ENCODE results near the gene GTPBP6. TPM values are rescaled to one million over a fixed set of nuclear protein-coding genes. Genes with fewer than 3 reads are reported as not detected.
A peak's percentile ranks its signal among the peaks of the same experiment; 100 is the strongest.
"Not testable (repeated sequence)": the region's sequence is repeated elsewhere in the genome, so short reads cannot be mapped to it uniquely, and the experiment has no call there.

Gene GTPBP6
- polyA plus RNA-seq, 3 donors from 2014 or later, result 37.2 to 44.1 (median 41.4) TPM

DNA sequence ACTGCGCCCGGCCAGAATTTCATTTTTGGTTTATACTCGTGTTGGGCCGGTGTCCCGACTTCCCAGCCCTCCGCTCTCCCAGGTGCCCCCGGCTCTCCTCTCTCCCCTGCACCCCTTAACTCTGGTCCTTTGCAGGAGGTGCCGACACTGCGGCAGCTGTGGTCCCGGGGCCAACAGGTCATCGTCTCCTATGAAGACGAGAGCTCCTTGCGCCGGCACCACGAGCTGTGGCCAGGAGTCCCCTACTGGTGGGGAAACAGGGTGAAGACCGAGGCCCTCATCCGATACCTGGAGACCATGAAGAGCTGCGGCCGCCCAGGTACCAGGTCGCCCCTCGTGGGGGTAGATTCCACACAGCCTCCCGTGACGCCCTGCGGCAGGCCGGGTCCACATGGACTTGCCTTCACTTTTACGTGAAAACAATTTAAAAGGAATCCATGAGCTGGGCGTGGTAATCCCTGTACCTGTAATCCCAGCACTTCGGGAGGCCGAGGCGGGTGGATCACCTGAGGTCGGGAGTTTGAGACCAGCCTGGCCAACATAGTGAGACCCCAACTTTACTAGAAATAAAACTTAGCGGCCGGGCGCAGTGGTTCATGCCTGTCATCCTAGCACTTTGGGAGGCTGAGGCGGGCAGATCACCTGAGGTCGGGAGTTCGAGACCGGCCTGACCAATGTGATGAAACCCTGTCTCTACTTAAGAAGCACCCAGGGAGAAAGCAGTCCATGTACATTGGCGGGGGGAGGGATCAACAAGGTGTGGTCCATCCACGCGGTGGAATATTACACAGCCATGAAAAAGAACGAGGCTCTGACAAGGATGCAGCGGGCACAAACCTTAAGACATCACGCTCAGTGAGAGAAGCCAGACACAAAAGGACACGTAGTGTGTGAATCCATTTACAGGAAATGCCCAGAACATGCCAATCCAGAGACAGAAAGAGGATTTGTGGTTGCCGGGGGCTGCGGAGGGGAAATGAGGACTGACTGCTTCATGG is 25.4 kb downstream of the GTPBP6 start:
- H3K4me3 Mint-ChIP-seq, result no peak overlapping the region
- no peaks in the 10 kb centered on the region for H3K4me1 Mint-ChIP-seq
- H3K9me3 Mint-ChIP-seq, result no peaks in the 10 kb centered on the region
- DNase-seq, result no peak
- no peak overlapping the region for H3K27ac Mint-ChIP-seq
- peaks cover 0 to 1% (median 0%) of the 10 kb centered on the region in 3 donors for H3K27me3 Mint-ChIP-seq (ENCODE audit: low read depth in 3 of 3)
- H3K36me3 Mint-ChIP-seq, result peaks cover 0 to 23% (median 7%) of the 10 kb centered on the region in 3 donors

DNA sequence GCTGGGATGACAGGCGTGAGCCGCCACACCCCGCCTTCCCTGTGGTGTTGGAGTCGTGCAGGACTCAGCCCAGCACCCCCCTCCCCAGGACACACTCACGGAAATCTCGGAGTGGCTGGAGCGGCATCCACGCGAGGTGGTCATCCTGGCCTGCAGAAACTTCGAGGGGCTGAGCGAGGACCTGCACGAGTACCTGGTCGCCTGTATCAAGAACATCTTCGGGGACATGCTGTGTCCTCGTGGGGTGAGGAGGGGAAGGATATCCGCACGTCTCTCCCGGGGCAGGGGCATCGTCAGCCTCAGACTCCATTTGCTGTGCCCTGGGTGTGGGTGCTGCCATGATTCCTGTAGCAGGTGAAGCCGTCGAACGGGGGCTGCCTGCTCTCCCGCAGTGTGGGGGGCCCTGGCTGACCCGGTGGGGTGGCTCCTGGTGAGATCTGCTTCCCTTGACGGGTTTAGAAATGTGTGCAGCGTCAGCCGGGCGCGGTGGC is 27.1 kb downstream of the GTPBP6 start:
- Mint-ChIP-seq H3K36me3 (peaks cover 0 to 19% (median 7%) of the 10 kb centered on the region in 3 donors), H3K4me3 (no peak overlapping the region), H3K9me3 (no peaks in the 10 kb centered on the region), H3K4me1 (peaks cover 0 to 4% of the 10 kb centered on the region in 2 donors), H3K27me3 (ENCODE audit: low read depth in 3 of 3) (peaks cover 0 to 2% (median 1%) of the 10 kb centered on the region in 3 donors), H3K27ac (no peak overlapping the region)
- no peak for DNase-seq

GRCh38 chrX:290476-291166 is 28.0 kb downstream of the GTPBP6 start:
- Mint-ChIP-seq H3K27me3 (ENCODE audit: low read depth in 3 of 3) (peaks cover 0 to 2% (median 1%) of the 10 kb centered on the region in 3 donors), H3K27ac (no peak overlapping the region), H3K36me3 (peaks cover 0 to 14% (median 7%) of the 10 kb centered on the region in 3 donors), H3K9me3 (no peaks in the 10 kb centered on the region), H3K4me1 (peaks cover 0 to 8% of the 10 kb centered on the region in 2 donors), H3K4me3 (no peak overlapping the region)
- DNase-seq, result no peak

DNA sequence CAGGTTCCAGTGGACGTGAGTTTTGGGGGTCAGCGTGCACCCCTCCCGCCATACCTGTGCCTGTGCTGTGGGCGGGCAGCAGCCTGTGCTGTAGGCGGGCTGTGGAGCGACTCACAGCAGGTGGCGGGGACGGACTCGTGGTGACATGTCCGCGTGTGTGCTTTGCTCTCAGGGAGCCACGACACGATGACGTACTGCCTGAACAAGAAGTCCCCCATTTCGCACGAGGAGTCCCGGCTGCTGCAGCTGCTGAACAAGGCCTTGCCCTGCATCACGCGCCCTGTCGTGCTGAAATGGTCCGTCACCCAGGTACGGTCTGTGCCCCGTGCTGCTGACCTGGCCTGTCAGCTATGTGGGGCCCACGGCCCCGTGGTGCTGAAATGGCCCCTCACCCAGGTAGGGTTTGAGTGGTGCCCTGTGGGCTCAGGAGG is 30.0 kb downstream of the GTPBP6 start:
- no peak for DNase-seq
- H3K27me3 Mint-ChIP-seq (ENCODE audit: low read depth in 3 of 3), result peaks cover 1 to 2% (median 2%) of the 10 kb centered on the region in 3 donors
- no peak overlapping the region for H3K4me3 Mint-ChIP-seq
- no peak overlapping the region for H3K27ac Mint-ChIP-seq
- peaks cover 9 to 20% of the 10 kb centered on the region in 2 donors for H3K4me1 Mint-ChIP-seq
- peaks cover 0 to 14% (median 4%) of the 10 kb centered on the region in 3 donors for H3K36me3 Mint-ChIP-seq
- no peaks in the 10 kb centered on the region for H3K9me3 Mint-ChIP-seq

DNA sequence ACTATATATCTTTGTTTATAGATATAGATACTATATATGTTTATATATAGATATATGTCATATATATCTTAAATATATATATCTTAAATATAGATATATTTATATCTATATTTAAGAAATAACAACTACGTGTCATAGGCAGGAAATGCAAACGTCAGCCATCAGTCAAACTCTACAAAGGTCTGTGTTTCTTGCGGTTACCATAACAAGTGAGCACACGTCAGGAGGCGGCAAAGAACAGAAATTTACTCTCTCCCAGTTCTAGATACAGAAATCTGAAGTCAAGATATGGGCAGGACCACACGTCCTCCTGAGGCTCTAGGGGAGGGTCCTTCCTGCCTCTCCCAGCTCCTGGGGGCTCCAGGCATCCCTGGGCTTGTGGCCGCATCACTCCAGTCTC is 30.9 kb downstream of the GTPBP6 start:
- Mint-ChIP-seq H3K9me3 (no peaks in the 10 kb centered on the region), H3K4me1 (peaks cover 9 to 24% of the 10 kb centered on the region in 2 donors), H3K4me3 (no peak overlapping the region), H3K27ac (no peak overlapping the region), H3K27me3 (ENCODE audit: low read depth in 3 of 3) (peaks cover 0 to 2% (median 2%) of the 10 kb centered on the region in 3 donors), H3K36me3 (peaks cover 0 to 9% (median 0%) of the 10 kb centered on the region in 3 donors)
- DNase-seq, result no peak

DNA sequence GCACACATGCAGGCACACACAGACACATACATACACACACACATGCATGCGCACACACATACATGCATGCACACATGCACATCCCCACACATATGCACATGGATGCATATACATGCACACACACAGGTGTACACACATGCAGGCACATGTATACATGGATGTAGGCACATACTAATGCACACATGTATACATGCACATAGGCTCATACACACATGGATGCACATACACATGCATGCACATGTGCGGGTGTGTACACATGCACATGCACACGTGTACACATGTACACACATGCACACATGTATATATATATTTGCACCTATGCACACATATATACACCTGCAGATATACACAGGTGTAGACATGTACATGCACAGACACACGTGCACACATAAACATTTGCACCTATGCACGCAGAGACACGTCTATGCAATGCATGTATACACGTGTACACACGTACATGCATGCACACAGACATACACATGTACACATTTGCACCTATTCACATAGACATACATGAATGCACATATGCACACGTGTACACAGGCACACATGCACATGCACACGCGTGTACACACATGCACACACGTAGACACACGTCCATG is 33.4 kb downstream of the GTPBP6 start:
- Mint-ChIP-seq H3K4me3 (peak overlapping the region in 3 of 5 donors; percentile 35 to 93 (median 38)), H3K36me3 (peaks cover 0 to 3% (median 0%) of the 10 kb centered on the region in 3 donors), H3K27ac (peak overlapping the region in 2 of 6 donors; percentile 61 to 79), H3K4me1 (peaks cover 16 to 31% of the 10 kb centered on the region in 2 donors), H3K9me3 (no peaks in the 10 kb centered on the region), H3K27me3 (ENCODE audit: low read depth in 3 of 3) (peaks cover 0 to 2% (median 2%) of the 10 kb centered on the region in 3 donors)
- DNase-seq, result no peak

DNA sequence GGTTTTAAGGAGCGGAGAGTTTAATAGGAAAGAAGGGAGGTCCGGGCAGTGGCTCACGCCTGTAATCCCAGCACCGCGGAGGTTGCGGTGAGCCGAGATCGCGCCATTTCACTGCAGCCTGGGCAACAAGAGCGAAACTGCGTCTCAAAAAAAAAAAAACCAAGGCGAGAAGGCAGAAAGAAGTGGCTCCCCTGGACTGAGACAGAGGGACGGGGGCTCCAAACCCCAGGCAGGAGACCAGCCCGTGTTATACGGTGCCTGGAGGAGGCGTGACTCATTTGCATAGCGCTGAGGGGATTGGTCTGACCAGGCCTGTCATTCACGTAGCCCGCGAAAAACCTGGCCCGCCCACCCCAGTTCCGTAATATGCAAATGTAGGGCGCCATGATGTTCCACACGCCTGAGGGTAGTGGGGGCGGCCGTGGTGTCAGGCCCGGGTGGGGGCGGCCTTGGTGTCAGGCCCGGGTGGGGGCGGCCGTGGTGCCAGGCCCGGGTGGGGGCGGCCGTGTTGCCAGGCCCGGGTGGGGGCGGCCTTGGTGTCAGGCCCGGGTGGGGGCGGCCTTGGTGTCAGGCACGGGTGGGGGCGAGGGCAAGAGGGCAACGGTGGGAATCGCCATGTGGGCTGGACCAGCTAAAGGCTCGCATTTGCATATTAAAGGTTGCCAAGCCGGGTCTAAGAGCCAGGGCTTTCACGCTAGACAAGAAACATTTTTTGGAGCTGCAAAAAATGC is 35.3 kb downstream of the GTPBP6 start:
- DNase-seq, result peak; percentile 84 to 86 (median 84)
- H3K4me1 Mint-ChIP-seq, result peaks cover 29 to 45% of the 10 kb centered on the region in 2 donors
- peak overlapping the region; percentile 74 to 95 (median 88) for H3K27ac Mint-ChIP-seq
- H3K27me3 Mint-ChIP-seq (ENCODE audit: low read depth in 3 of 3), result peaks cover 5% of the 10 kb centered on the region in 3 donors
- H3K9me3 Mint-ChIP-seq, result no peaks in the 10 kb centered on the region
- H3K36me3 Mint-ChIP-seq, result peaks cover 0 to 3% (median 0%) of the 10 kb centered on the region in 3 donors
- H3K4me3 Mint-ChIP-seq, result peak overlapping the region; percentile 92 to 97 (median 94)

DNA sequence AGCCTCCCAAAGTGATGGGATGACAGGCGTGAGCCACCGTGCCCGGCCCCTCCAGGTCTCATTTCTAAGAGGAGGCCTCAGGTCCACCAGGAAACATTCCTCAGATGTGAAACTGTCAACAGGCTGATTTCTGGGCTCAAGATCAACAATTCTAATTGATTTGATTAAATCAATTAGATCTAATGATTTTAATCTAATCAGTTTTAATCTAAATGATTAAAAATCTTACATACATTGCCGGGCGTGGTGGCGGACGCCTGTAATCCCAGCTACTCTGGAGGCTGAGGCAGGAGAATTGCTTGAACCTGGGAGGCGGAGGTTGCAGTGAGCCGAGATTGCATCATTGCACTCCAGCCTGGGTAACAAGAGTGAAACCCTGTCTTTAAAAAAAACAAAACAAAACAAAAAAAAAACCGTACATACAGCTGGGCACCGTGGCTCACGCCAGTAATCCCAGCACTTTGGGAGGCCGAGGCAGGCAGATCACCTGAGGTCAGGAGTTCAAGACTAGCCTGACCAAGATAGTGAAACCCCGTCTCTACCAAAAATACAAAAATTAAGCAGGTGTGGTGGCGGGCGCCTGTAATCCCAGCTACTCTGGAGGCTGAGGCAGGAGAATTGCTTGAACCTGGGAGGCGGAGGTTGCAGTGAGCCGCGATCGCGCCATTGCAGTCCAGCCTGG is 36.5 kb downstream of the GTPBP6 start:
- H3K27ac Mint-ChIP-seq; DNase-seq; H3K36me3 Mint-ChIP-seq; H3K9me3 Mint-ChIP-seq; H3K27me3 Mint-ChIP-seq (ENCODE audit: low read depth in 3 of 3): not testable (repeated sequence)
- Mint-ChIP-seq H3K4me1 (peaks cover 32 to 45% of the 10 kb centered on the region in 2 donors), H3K4me3 (peak overlapping the region in 3 of 5 donors; percentile 20 to 58 (median 42))

DNA sequence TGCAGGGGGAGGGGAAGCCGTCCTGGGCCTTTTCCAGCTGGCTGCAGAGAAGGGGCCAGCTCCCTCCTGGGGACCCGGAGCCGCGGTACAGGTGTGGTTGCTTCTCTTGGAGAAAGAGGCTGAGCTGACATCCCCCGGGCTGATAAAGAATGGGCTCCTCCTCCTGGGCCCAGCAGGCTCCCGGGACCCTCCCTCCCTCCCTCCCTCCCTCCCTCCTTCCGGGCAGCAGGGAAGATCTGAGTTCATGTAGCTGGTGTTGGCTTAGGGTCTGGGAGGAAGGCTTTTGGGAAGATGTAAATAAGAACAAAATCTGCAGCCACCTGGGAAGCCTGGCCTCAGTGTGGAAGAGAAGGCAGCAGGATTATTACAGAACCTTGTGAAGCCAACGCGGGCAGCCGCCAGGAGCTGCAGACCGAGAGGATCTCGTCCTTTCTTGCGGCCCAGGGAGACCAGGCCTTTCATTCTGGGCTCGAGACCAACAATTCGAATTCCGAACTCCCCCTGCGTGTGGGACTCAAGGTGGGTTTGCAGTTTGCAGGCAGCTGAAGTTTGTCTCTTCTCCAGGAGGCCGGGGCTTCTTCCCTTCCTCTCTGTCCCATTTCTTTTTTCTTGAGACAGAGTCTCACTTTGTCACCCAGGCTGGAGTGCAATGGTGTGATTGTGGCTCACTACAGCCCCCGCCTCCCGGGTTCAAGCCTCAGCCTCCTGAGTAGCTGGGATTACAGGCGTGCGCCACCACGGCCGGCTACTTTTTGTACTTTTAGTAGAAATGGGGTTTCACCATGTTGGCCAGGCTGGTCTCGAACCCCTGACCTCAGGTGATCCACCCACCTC is 37.2 kb downstream of the GTPBP6 start, which contains the start of gene PLCXD1:
Gene PLCXD1 (plus strand): TSS at position 216 of the 834 bp plus-strand sequence. CDS start 2,807 bp downstream, outside the sequence.
- peaks cover 3 to 10% (median 5%) of the 10 kb centered on the region in 3 donors for H3K27me3 Mint-ChIP-seq (ENCODE audit: low read depth in 3 of 3)
- no peak for DNase-seq
- H3K4me1 Mint-ChIP-seq, result peaks cover 35 to 40% of the 10 kb centered on the region in 2 donors
- peaks cover 0 to 3% (median 0%) of the 10 kb centered on the region in 3 donors for H3K36me3 Mint-ChIP-seq
- H3K9me3 Mint-ChIP-seq, result no peaks in the 10 kb centered on the region
- H3K27ac Mint-ChIP-seq, result peak within 1 kb of the TSS in 2 of 6 donors; percentile 45 to 50
- peak within 1 kb of the TSS in 4 of 5 donors; percentile 13 to 63 (median 52) for H3K4me3 Mint-ChIP-seq

DNA sequence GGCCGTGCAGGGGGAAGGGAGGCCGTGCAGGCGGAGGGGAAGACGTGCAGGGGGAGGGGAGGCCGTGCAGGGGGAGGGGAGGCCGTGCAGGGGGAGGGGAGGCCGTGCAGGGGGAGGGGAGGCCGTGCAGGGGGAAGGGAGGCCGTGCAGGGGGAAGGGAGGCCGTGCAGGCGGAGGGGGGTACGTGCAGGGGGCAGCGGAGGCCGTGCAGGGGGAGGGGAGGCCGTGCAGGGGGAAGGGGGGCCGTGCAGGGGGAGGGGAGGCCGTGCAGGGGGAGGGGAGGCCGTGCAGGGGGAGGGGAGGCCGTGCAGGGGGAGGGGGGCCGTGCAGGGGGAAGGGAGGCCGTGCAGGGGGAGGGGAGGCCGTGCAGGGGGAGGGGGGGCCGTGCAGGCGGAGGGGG is 37.9 kb downstream of the GTPBP6 start:
- H3K36me3 Mint-ChIP-seq, H3K9me3 Mint-ChIP-seq, H3K4me3 Mint-ChIP-seq, DNase-seq, H3K27ac Mint-ChIP-seq: not testable (repeated sequence)
- H3K4me1 Mint-ChIP-seq, result peaks cover 38 to 40% of the 10 kb centered on the region in 2 donors
- peaks cover 3 to 11% (median 9%) of the 10 kb centered on the region in 3 donors for H3K27me3 Mint-ChIP-seq (ENCODE audit: low read depth in 3 of 3)

DNA sequence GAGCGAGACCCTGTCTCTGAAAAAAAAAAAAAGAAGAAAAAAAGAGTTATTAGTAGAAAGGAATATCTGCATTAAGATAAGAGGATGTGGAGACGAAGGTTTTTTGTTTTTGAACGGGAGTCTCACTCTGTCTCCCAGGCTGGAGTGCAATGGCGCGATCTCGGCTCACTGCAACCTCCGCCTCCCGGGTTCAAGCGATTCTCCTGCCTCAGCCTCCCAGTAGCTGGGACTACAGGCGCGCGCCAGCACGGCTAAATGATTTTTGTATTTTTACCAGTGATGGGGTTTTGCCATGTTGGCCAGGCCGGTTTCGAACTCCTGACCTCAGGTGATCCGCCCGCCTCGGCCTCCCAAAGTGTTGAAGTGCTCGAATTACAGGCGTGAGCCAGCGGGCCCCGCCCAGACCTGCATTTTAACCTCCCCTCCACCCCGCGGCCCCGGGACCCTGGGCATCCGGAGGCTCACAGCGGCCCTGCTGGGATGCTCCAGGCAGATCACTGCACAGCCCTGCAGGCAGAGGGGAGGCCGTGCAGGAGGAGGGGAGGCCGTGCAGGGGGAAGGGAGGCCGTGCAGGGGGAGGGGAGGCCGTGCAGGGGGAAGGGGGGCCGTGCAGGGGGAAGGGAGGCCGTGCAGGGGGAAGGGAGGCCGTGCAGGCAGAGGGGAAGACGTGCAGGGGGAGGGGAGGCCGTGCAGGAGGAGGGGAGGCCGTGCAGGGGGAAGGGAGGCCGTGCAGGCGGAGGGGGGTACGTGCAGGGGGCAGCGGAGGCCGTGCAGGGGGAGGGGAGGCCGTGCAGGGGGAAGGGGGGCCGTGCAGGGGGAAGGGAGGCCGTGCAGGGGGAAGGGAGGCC is 38.6 kb downstream of the GTPBP6 start:
- Mint-ChIP-seq H3K4me3 (peak overlapping the region in 1 of 5 donors; percentile 14), H3K27me3 (ENCODE audit: low read depth in 3 of 3) (peaks cover 3 to 11% (median 7%) of the 10 kb centered on the region in 3 donors), H3K4me1 (peaks cover 33 to 43% of the 10 kb centered on the region in 2 donors)
- H3K9me3 Mint-ChIP-seq, H3K36me3 Mint-ChIP-seq, H3K27ac Mint-ChIP-seq, DNase-seq: not testable (repeated sequence)
